HCT116 (cell line): ENCODE data around the gene DIP2C. TPM values are rescaled to one million over a fixed set of nuclear protein-coding genes. Genes with fewer than 3 reads are reported as not detected.

Experiments used
- ATAC-seq: fragments of 200-7000 bp; cut with Tn5 transposase; 2 replicates; pipeline ENCODE4 v1.9.1; 2020; ENCODE audit warnings: mild to moderate bottlenecking, moderate library complexity
- BruUV-seq: library from RNA; stranded (reverse); fragments of 400-500 nt; replicated peaks from 2 replicates; lab custom pipeline; 2021; lab: Mats Ljungman, UMichigan
- CTCF ChIA-PET: fragments of 300-600 bp; sonication (Branson Sonifier 250); formaldehyde crosslinking; loops from one replicate; lab custom pipeline; 2021; ENCODE audit warnings: antibody characterized with exemption; lab: Charles Lee
- POLR2A ChIA-PET: fragments of 300-600, 350-600 bp; sonication (Branson Sonifier 250); formaldehyde crosslinking; loops from one replicate; lab custom pipeline; 2021; ENCODE audit warnings: antibody characterized with exemption; lab: Charles Lee
- RAD21 ChIA-PET, 2 experiments: fragments of 300-600 bp; sonication (Branson Sonifier 250); formaldehyde crosslinking; loops; one replicate each; lab custom pipeline; 2023; ENCODE audit warnings: low total read pairs in 2 of 2; ENCODE audit not compliant: uncharacterized antibody in 2 of 2, unreplicated experiment in 2 of 2, low non-redundant PET in 1 of 2; lab: Charles Lee
- DNase-seq: peaks from one replicate; pipeline ENCODE4 v3.0.0-alpha.2; 2010; ENCODE audit warnings: low read depth, low spot score
- H2AFZ ChIP-seq: fragments of 200-600 bp; shearing (Covaris generic), sonication (generic); 2 replicates; pipeline ENCODE4 v1.6.1; 2017; ENCODE audit warnings: low read depth, mixed run types, mixed read lengths, antibody characterized with exemption, low read length; ENCODE audit not compliant: poor library complexity, severe bottlenecking
- H3K27ac ChIP-seq: 2 replicates; pipeline ENCODE4 v1.5.1; 2012; ENCODE audit warnings: low read depth, low read length
- H3K27me3 ChIP-seq: fragments of 200-600 bp; sonication (generic); 2 replicates; pipeline ENCODE4 v1.6.1; 2016; ENCODE audit warnings: mixed run types, low read length, mixed read lengths; ENCODE audit not compliant: insufficient read depth
- H3K36me3 ChIP-seq, 2 experiments: fragments of 200-500 bp in 1 of 2; fragments of 200-600 bp in 1 of 2; sonication (Bioruptor generic) in 1 of 2; sonication (generic) in 1 of 2; 2 replicates each; pipeline versions ENCODE4 v1.5.1 to v1.6.1; 2014 to 2016; ENCODE audit warnings: low read length in 2 of 2, inconsistent platforms in 1 of 2, mixed read lengths in 1 of 2, mixed run types in 1 of 2; ENCODE audit not compliant: insufficient read depth in 2 of 2, control insufficient read depth in 1 of 2
- H3K4me1 ChIP-seq, 2 experiments: fragments of 200-600 bp in 1 of 2; sonication (generic) in 1 of 2; 2 replicates each; pipeline versions ENCODE4 v1.5.1 to v1.6.1; 2012 to 2017; ENCODE audit warnings: low read length in 2 of 2, inconsistent platforms in 1 of 2, mild to moderate bottlenecking in 1 of 2, mixed read lengths in 1 of 2, mixed run types in 1 of 2, moderate library complexity in 1 of 2; ENCODE audit not compliant: insufficient read depth in 2 of 2, control insufficient read depth in 1 of 2
- H3K4me2 ChIP-seq: fragments of 200-600 bp; sonication (generic); 2 replicates; pipeline ENCODE4 v1.6.1; 2017; ENCODE audit warnings: mixed run types, low read length, mixed read lengths
- H3K4me3 ChIP-seq, 2 experiments: fragments of 200-600 bp in 1 of 2; sonication (generic) in 1 of 2; replicated peaks in 1 of 2; 2 replicates each; pipeline ENCODE4 v1.5.1; 2011 to 2016; ENCODE audit warnings: low read length in 2 of 2, control low read depth in 1 of 2, low read depth in 1 of 2, mild to moderate bottlenecking in 1 of 2, mixed read lengths in 1 of 2, mixed run types in 1 of 2
- H3K79me2 ChIP-seq: fragments of 200-600 bp; sonication (generic); 2 replicates; pipeline ENCODE4 v1.6.1; 2017; ENCODE audit warnings: mild to moderate bottlenecking, mixed run types, low read length, moderate library complexity, mixed read lengths; ENCODE audit not compliant: insufficient read depth
- H3K9ac ChIP-seq: fragments of 200-600 bp; sonication (generic); 2 replicates; pipeline ENCODE4 v1.6.1; 2016; ENCODE audit warnings: low read length, mixed read lengths
- H3K9me2 ChIP-seq: fragments of 200-600 bp; sonication (generic), shearing (Covaris generic); 2 replicates; pipeline ENCODE4 v1.6.1; 2017; ENCODE audit warnings: mixed run types, mild to moderate bottlenecking, moderate library complexity; ENCODE audit not compliant: insufficient read depth
- H3K9me3 ChIP-seq, 2 experiments: fragments of 200-500 bp in 1 of 2; fragments of 200-600 bp in 1 of 2; sonication (Bioruptor generic) in 1 of 2; sonication (generic) in 1 of 2; 2 replicates each; pipeline ENCODE4 v1.6.1; 2014 to 2017; ENCODE audit warnings: low read length in 2 of 2, mixed read lengths in 2 of 2, inconsistent platforms in 1 of 2, low read depth in 1 of 2, mild to moderate bottlenecking in 1 of 2, mixed run types in 1 of 2, moderate library complexity in 1 of 2; ENCODE audit not compliant: control insufficient read depth in 1 of 2, insufficient read depth in 1 of 2
- H4K20me1 ChIP-seq: fragments of 200-600 bp; sonication (generic), shearing (Covaris generic); 2 replicates; pipeline ENCODE4 v1.6.1; 2017; ENCODE audit warnings: mixed run types, mild to moderate bottlenecking, moderate library complexity; ENCODE audit not compliant: insufficient read depth
- ATF3 ChIP-seq: IDR thresholded peaks from 2 replicates; pipeline ENCODE4 v1.6.1; 2012
- ELF1 ChIP-seq: IDR thresholded peaks from 2 replicates; pipeline ENCODE4 v1.6.1; 2012; ENCODE audit warnings: low read depth, borderline replicate concordance
- EZH2phosphoT487 ChIP-seq: fragments of 200-600 bp; IDR thresholded peaks from 2 replicates; pipeline ENCODE4 v1.6.1; 2018; ENCODE audit warnings: antibody characterized with exemption, borderline replicate concordance
- JUND ChIP-seq: IDR thresholded peaks from 2 replicates; pipeline ENCODE4 v1.6.1; 2012
- MAX ChIP-seq: IDR thresholded peaks from 2 replicates; pipeline ENCODE4 v1.6.1; 2012
- SP1 ChIP-seq: IDR thresholded peaks from 2 replicates; pipeline ENCODE4 v1.6.1; 2012; ENCODE audit warnings: low read depth
- SRF ChIP-seq: IDR thresholded peaks from 2 replicates; pipeline ENCODE4 v1.6.1; 2012; ENCODE audit warnings: low read depth
- TCF7L2 ChIP-seq: IDR thresholded peaks from 2 replicates; pipeline ENCODE4 v1.7.0; 2011; ENCODE audit warnings: borderline replicate concordance, inconsistent platforms; ENCODE audit not compliant: insufficient read depth, insufficient read length; ENCODE audit errors: extremely low read depth
- YY1 ChIP-seq: IDR thresholded peaks from 2 replicates; pipeline ENCODE4 v1.6.1; 2011; ENCODE audit warnings: low read length, low read depth, moderate library complexity, mild to moderate bottlenecking; ENCODE audit not compliant: insufficient replicate concordance; ENCODE audit errors: extremely low read depth
- ZNF274 ChIP-seq: fragments of 200-500 bp; sonication (Bioruptor generic); IDR thresholded peaks from 2 replicates; pipeline ENCODE4 v1.6.1; 2014; ENCODE audit warnings: mild to moderate bottlenecking, low read depth, low read length, inconsistent platforms
- intact Hi-C: fragments of 100-400 bp; cut with micrococcal nuclease; formaldehyde crosslinking; loops from 2 replicates; pipeline ENCODE4 v1.10.0; 2022
- total RNA-seq: library from RNA; stranded (reverse); gene quantifications from one replicate; pipeline ENCODE4 v1.2.1, GENCODE V29; 2021; ENCODE audit not compliant: unreplicated experiment

Gene DIP2C
- total RNA-seq, 1 experiment from 2014 or later = 15.4 TPM

- Histone ChIP-seq H3K4me3 (no peak overlapping the region), H3K4me1 (peaks cover 8 to 9% of the 10 kb centered on the region in 2 experiments; a peak in 2 of 4 replicates), H3K27me3 (no peaks in the 10 kb centered on the region), H3K79me2 (no peaks in the 10 kb centered on the region; the same call in 1 of the 2 replicates), H3K9me2 (no peaks in the 10 kb centered on the region), H3K36me3 (no peaks in the 10 kb centered on the region), H2AFZ (no peak overlapping the region), H3K9ac (no peak overlapping the region), H3K9me3 (no peaks in the 10 kb centered on the region), H3K4me2 (no peak overlapping the region), H4K20me1 (no peaks in the 10 kb centered on the region), H3K27ac (no peak overlapping the region)
- intact Hi-C loops = no loop called here
- CTCF ChIA-PET = no interaction called here
- TF ChIP-seq ATF3 = no peak
- no peak for TF ChIP-seq MAX
- no peak for TF ChIP-seq SRF
- no peak for TF ChIP-seq ZNF274
- TF ChIP-seq TCF7L2 = no peak
- no peak for TF ChIP-seq ELF1
- TF ChIP-seq JUND = no peak
- TF ChIP-seq EZH2phosphoT487 = no peak
- TF ChIP-seq SP1 = no peak
- TF ChIP-seq YY1 = no peak
- no peak for DNase-seq
- RAD21 ChIA-PET = no interaction called here
- POLR2A ChIA-PET = no interaction called here
- no peak for ATAC-seq
- BruUV-seq = no TSS peak
Measured at GRCh38 chr10:618229-618989, 71.1 kb downstream of the DIP2C start.
